GDM1 (cell line): Measurements from ENCODE around the gene SLCO4A1.
A peak's percentile ranks its signal among the peaks of the same experiment; 100 is the strongest.

Experiments
- DNase-seq: peaks from one replicate; lab custom pipeline; 2025; lab: John Stamatoyannopoulos, UW

The SLCO4A1 gene

GRCh38 chr20:62701161-62702012 lies 59.1 kb downstream of the SLCO4A1 start:
- DNase-seq: no peak

DNA sequence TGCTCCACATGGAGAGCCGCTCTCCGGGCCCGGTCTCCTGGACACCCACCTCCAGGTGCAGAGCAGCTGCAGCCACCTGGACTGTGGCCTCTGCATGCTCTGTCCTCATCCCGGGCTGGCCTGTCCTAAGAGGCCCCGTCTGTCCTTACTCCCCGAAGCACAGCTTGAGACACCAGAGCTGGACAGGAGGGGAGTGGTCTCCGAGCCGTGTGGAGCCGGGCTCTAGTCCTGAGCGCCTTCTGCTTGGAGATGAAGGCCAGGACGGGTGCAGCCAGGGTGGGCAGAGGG lies 59.7 kb downstream of the SLCO4A1 start:
- DNase-seq: no peak

GRCh38 chr20:62702895-62703852 lies 60.9 kb downstream of the SLCO4A1 start:
- DNase-seq: peak; percentile 40

- no peak for DNase-seq
Measured at GRCh38 chr20:62703853-62704228, 61.5 kb downstream of the SLCO4A1 start.

DNA sequence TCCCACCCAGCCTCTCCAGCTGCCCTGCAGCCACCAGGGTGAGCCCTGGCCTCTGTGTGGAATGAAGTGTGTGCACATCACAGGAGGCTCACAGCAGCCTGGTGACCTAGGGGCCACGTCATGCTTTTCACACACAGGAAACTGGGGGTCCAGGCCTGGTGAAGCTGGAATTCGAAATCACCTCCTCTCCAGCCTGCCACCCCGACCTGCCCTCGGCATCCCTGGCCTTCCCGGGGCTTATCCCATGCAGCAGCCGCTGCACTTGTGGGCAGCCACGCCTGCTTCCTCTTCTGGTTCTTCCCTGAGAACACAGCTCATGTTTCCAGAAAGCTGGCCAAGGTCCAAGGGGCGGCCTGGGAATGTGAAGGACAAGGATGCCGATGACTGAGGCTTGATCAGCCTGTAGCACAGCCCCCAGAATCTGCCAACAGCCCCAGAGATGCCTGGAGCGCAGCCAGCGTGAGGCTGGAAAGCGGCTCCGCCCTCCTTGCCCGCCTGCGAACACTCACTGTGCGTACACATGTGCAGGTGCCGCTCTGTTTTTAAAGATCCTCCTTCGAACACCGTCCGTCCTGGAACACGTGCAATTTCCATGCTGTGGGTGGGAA lies 62.1 kb downstream of the SLCO4A1 start:
- DNase-seq: no peak

GRCh38 chr20:62705627-62706026 lies 63.3 kb downstream of the SLCO4A1 start:
- no peak for DNase-seq

DNA sequence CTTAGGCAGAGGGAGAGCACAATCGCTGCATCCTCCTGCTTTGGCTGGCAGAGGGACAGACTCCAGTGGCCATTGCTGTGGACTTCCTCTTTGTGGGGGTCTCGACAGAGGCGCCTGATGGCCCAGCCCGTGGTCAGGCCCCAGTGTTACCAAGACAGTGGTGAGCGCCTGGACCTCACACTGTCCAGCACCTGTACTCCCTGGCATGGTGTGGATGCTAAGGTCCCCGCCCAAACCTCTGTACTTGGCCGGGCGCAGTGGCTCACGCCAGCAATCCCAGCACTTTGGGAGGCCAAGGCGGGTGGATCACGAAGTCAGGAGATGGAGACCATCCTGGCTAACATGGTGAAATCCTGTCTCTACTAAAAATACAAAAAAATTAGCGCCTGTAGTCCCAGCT lies 64.0 kb downstream of the SLCO4A1 start:
- no peak for DNase-seq

DNA sequence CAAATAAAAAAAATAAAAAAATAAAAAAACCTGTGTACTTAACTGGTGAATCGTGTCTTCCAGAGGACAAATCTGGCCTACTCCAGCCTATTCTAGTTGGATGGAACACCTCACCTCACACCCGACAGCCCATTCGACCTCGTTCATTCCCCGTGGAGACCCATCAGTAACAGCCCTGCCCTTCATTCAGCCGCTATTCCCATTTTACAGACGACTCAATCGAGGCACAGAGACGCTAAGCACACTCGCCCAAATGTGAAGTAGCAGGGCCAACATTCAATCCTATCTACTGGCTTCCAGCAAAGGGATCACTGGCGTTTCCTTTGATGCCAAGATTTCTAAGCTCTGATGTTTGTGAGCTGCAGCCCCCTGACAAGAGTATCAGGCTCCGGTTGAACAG lies 64.6 kb downstream of the SLCO4A1 start:
- no peak for DNase-seq

- no peak for DNase-seq
Measured at GRCh38 chr20:62707276-62707920, 65.1 kb downstream of the SLCO4A1 start.

DNA sequence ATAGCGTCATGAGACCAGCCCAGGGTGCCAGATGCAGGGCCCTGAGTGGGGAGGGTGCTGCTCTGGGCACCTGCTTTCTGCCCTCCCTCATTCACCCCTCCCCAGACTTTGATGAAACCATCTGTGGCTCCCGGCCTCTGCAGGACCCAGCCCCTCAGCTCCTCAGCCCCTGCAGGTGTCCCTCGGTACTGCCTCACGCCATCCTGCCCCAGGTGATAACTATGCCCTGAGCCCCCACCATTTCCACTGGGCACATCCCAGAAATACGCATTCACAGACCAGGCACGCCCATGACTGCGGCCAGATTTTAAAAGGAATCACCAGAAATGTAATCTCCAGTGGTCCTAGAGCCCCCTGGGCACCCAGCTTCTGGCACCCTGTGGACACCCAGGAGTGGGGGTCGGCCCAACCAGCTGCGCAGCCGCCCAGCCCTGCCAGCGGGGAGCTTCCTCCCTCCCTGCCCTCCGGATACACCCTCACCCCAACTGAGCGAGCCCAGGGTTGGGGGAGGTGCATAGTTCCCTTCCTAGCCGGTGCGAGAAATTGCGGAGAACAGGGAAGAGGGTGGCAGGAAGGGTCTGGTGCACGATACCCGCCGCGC lies 65.7 kb downstream of the SLCO4A1 start:
- no peak for DNase-seq

- DNase-seq: no peak
Measured at GRCh38 chr20:62708591-62709536, 66.6 kb downstream of the SLCO4A1 start, which contains the start of gene NTSR1. TSS of gene NTSR1 (plus strand) at chr20:62708836. CDS start at chr20:62709208, 372 bp downstream.

GRCh38 chr20:62709537-62709905 lies 67.2 kb downstream of the SLCO4A1 start:
- no peak for DNase-seq

DNA sequence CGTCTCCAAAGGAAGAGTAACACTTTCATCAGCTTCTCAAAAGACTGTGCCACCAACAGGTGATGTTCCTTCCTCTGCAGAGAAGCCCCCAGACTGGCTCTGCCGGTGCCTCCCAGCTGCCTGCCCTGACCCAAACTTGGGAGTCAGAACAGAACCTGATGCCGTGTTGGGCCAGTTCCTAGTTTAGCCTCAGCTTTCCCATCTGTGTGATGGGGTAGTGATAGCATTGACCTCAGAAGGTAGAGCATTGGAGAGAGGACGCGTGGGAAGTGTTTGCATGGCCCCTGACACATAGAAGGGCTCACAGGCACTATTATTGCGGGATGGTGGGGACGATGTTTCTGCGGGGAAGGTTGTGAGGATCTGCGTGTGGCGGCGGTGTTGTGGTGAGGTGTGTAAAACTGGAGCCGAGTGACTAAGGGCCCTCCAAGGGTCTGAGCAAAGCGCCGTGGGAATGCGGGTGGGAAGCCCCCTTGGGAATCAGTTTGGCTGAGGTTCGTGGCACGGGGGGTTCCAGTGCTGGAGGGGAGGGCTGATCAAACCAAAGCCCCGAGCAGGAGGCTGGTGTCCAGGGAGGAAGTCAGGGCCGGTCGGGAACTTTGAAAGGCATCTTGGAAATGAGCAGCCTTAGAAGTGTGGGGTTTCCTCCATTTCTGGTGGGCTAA lies 68.0 kb downstream of the SLCO4A1 start:
- no peak for DNase-seq

DNA sequence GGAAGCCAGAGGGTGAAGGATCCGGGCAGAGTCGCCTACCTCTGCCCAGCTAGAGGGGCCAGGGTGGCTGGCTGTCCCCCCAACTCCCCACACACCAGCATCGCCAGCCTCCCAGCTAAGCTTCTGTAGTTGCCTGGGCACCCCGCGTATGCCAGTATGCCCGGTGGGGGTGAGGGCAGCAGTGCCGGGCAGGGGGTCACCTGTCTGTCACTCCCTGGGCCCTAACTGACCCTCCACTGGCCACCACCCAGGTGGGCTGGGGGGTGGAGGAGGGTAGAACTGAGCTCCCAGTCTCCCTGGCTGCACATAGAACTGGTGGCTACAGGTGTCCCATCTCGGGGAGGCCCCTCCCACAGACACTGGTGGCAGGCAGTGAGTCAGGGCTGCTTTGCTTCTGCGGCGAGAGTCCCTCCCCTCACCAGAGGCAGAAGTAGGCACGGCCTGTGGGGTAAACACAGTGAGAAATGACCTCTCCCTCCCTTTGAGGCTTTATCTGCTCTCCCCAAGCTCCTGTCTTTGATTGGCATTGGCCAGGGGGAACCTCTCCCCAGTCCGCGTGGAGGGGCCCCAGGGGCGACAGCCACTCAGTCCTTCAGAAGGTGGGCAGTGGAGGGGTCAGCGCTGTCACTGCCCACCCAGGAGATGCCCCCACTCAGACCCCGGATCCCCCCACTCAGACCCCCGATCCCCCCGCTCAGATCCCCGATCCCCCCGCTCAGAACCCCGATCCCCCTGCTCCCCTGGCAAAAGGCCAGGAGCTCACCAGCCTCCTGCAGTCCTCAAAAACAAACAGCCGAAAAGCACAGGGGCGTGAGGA lies 68.8 kb downstream of the SLCO4A1 start:
- peak; percentile 44 for DNase-seq

- no peak for DNase-seq
Measured at GRCh38 chr20:62711703-62712101, 69.4 kb downstream of the SLCO4A1 start.

DNA sequence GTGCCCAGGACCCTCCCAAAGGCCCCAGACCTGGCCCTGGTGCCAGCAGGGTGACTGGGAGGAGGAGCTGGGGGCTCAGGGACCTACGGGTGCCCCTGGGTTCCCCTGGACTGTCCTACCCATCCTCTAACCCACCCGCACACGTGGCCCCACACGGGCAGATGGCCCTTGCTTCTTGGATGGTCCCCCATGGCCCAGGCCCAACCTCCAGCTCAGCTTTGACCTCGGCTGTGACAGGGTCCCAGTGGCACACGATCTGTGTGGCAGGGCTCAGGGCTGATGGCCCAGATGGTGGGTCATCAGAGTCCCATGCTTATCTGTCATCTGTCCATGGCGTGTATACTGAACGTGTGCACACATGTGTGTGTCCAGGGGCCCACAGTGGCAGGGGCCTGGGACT lies 70.3 kb downstream of the SLCO4A1 start:
- DNase-seq: no peak

- DNase-seq: no peak
Measured at GRCh38 chr20:62714006-62714405, 71.7 kb downstream of the SLCO4A1 start.

DNA sequence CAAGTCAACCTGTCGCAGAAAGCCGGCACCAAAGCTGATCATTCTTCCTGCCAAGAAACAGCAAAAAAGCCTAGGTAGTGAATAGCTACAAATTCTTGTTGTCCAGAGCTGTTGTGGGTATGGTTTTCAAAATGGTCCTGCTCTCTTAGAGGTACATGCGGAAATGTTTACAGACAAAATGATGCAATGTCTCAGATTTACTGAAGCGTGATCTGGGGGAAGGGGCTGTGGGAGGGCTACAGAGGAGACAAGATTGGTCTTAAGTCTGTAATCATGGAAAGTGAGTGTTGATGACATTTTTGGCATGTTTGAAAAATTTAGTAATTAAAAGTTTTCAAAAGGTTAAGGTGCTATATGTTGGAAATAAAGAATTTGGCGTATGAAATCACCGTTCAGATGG lies 72.5 kb downstream of the SLCO4A1 start:
- no peak for DNase-seq

DNA sequence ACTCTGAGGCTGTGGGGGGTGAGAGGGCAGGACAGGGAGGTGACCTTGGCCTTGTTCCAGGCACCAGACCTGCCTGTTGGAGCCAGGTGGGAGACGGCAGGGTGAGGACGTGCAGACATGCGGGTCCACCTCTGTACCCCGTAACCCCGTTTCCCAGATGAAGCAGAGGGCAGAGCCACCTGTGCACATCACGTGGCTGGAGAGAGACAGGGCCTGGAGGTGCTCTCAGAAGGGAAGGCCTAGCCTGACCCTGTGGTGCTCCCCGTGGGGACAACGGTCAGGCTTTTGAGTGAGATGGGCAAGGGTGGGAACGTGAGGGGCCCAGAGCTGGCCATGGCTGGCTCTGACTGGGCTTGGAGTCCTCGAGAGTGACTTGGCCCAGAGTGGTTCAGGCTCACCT lies 72.9 kb downstream of the SLCO4A1 start:
- no peak for DNase-seq
